K562 (cell line): Measurements from ENCODE around the gene RARRES1. TPM values are rescaled to one million over a fixed set of nuclear protein-coding genes. Genes with fewer than 3 reads are reported as not detected.

Source experiments
- ATAC-seq: fragments of 200-7000 bp; cut with Tn5 transposase; 3 replicates; pipeline ENCODE4 v1.9.1; 2020; ENCODE audit warnings: moderate library complexity
- BruUV-seq: library from RNA; stranded (reverse); fragments of 400-500 nt; replicated peaks from 2 replicates; lab custom pipeline; 2021; lab: Mats Ljungman, UMichigan
- CTCF ChIA-PET: fragments of 300-600 bp; formaldehyde crosslinking; extraction: SDS; loops from one replicate; lab custom pipeline; 2021; ENCODE audit warnings: low intra/inter-chr PET ratio; lab: Yijun Ruan, JAX
- POLR2A ChIA-PET: fragments of 300-600, 350-650 bp; sonication (Branson Sonifier 250); formaldehyde crosslinking; extraction: SDS; loops from one replicate; lab custom pipeline; 2021; ENCODE audit warnings: antibody characterized with exemption, inconsistent platforms; lab: Yijun Ruan, JAX
- DNase-seq, 4 experiments: peaks; one replicate each; pipeline versions ENCODE4 v3.0.0 to v3.0.0-alpha.2; 2011 to 2018; ENCODE audit warnings: low spot score in 3 of 4, mixed read lengths in 3 of 4; ENCODE audit errors: extremely low read depth in 1 of 4
- FAIRE-seq: peaks from 2 replicates; lab custom pipeline; 2011; peaks lifted over from hg19 to GRCh38; lab: Jason Lieb, UNC
- H2AFZ ChIP-seq: 2 replicates; pipeline ENCODE4 v1.6.0; 2011; ENCODE audit warnings: low read depth, low read length, control low read depth, inconsistent platforms
- H3K27ac ChIP-seq: fragments of 200-600 bp; 3 replicates; pipeline ENCODE4 v1.8.0; 2011; ENCODE audit warnings: low read depth, mild to moderate bottlenecking, control low read depth, inconsistent platforms, low read length, moderate library complexity, mixed read lengths; ENCODE audit errors: extremely low read depth
- H3K27me3 ChIP-seq, 2 experiments: fragments of 300-600 bp in 1 of 2; 2 replicates in 1 of 2; 3 replicates in 1 of 2; pipeline versions ENCODE4 v1.6.0 to v1.8.0; 2011; ENCODE audit warnings: inconsistent platforms in 2 of 2, low read length in 2 of 2, mild to moderate bottlenecking in 1 of 2, mixed read lengths in 1 of 2, moderate library complexity in 1 of 2; ENCODE audit not compliant: control insufficient read depth in 2 of 2, insufficient read depth in 2 of 2
- H3K36me3 ChIP-seq: fragments of 300-600 bp; 3 replicates; pipeline ENCODE4 v1.8.0; 2011; ENCODE audit warnings: mild to moderate bottlenecking, low read length, inconsistent platforms; ENCODE audit not compliant: control insufficient read depth, insufficient read depth
- H3K4me1 ChIP-seq, 2 experiments: fragments of 200-600 bp in 1 of 2; replicated peaks in 1 of 2; 2 replicates in 1 of 2; 3 replicates in 1 of 2; pipeline versions ENCODE4 v1.5.1 to v1.8.0; 2011; ENCODE audit warnings: inconsistent platforms in 2 of 2, low read length in 2 of 2, mild to moderate bottlenecking in 1 of 2, mixed read lengths in 1 of 2, moderate library complexity in 1 of 2; ENCODE audit not compliant: control insufficient read depth in 2 of 2, insufficient read depth in 2 of 2
- H3K4me2 ChIP-seq: 2 replicates; pipeline ENCODE4 v1.6.1; 2011; ENCODE audit warnings: low read length, control low read depth, inconsistent platforms, mixed read lengths; ENCODE audit not compliant: insufficient read depth
- H3K4me3 ChIP-seq: fragments of 200-600 bp; sonication (generic), shearing (Covaris generic); 2 replicates; pipeline ENCODE4 v1.5.1; 2016; ENCODE audit warnings: control low read depth, inconsistent platforms
- H3K79me2 ChIP-seq: fragments of 200-600 bp; 3 replicates; pipeline ENCODE4 v1.8.0; 2011; ENCODE audit warnings: low read length, inconsistent platforms; ENCODE audit not compliant: control insufficient read depth, insufficient read depth
- H3K9ac ChIP-seq, 2 experiments: 2 replicates each; pipeline versions ENCODE4 v1.6.0 to v1.6.1; 2011; ENCODE audit warnings: low read depth in 2 of 2, low read length in 2 of 2, control low read depth in 1 of 2, inconsistent platforms in 1 of 2, mild to moderate bottlenecking in 1 of 2, mixed read lengths in 1 of 2; ENCODE audit not compliant: insufficient read depth in 1 of 2
- H3K9me1 ChIP-seq: one replicate; pipeline ENCODE4 v1.6.0; 2011; ENCODE audit warnings: inconsistent platforms, mild to moderate bottlenecking, low read length, moderate library complexity; ENCODE audit not compliant: control insufficient read depth, insufficient read depth
- H3K9me3 ChIP-seq: replicated peaks from 2 replicates; pipeline ENCODE4 v1.5.1; 2011; ENCODE audit warnings: low read depth, low read length, inconsistent platforms; ENCODE audit not compliant: control insufficient read depth, insufficient read depth
- H4K20me1 ChIP-seq: replicated peaks from 2 replicates; pipeline ENCODE4 v1.6.1; 2011; ENCODE audit warnings: low read length, inconsistent platforms, mixed read lengths; ENCODE audit not compliant: control insufficient read depth, insufficient read depth
- HDGF ChIP-seq: fragments of 450-650 bp; IDR thresholded peaks from 2 replicates; pipeline ENCODE4 v1.6.1; 2016
- SRF ChIP-seq, 2 experiments: fragments of 250-450, 450-650 bp in 1 of 2; sonication (Bioruptor Pico) in 1 of 2; sonication (generic) in 1 of 2; formaldehyde crosslinking; IDR thresholded peaks; 2 replicates each; pipeline versions ENCODE4 v1.5.0 to v1.5.1; 2020 to 2022; ENCODE audit warnings: mild to moderate bottlenecking in 1 of 2, missing genetic modification reagents in 1 of 2
- ZC3H4 ChIP-seq: sonication (generic); formaldehyde crosslinking; IDR thresholded peaks from 2 replicates; pipeline ENCODE4 v1.9.0; 2021; ENCODE audit warnings: missing genetic modification reagents, borderline replicate concordance
- ZNF347 ChIP-seq: fragments of 450-650 bp; formaldehyde crosslinking; IDR thresholded peaks from 2 replicates; pipeline ENCODE4 v1.4.0; 2020; ENCODE audit warnings: low read depth, mild to moderate bottlenecking, moderate library complexity
- WGBS: fragments of 100-300 bp; shearing (Covaris generic); methylation state at CpG from one replicate; pipeline ENCODE4 v1.1.6; 2016; ENCODE audit warnings: low coverage, mixed read lengths; ENCODE audit not compliant: insufficient coverage; ENCODE audit errors: missing lambda C conversion rate; 5-methylcytosine and 5-hydroxymethylcytosine counted together
- in situ Hi-C: fragments of 300-500 bp; cut with MboI; formaldehyde crosslinking; loops from 4 replicates; pipeline ENCODE4 v1.15.0; 2018; ENCODE audit warnings: inconsistent platforms, mixed read lengths
- intact Hi-C: fragments of 100-400 bp; cut with micrococcal nuclease; formaldehyde crosslinking; loops from 2 replicates; pipeline ENCODE4 v1.14.2; 2022
- polyA plus RNA-seq, 8 experiments: library from polyadenylated mRNA; depleted of rRNA in 4 of 8; stranded (reverse) in 5 of 8; unstranded in 3 of 8; fragments of >200 nt; fragmentation: Nextera tagmentation in 2 of 8; fragmentation: Illumina TruSeq in 1 of 8; extraction: Ambion mirVana in 2 of 8; extraction: Trizol in 1 of 8; gene quantifications; 2 replicates each; pipeline versions ENCODE4 v1.2.1 to v1.2.3, GENCODE V29; 2011 to 2014; ENCODE audit warnings: inconsistent platforms in 1 of 8, missing spikeins in 1 of 8
- total RNA-seq, 7 experiments: library from RNA; depleted of rRNA in 6 of 7; stranded (reverse); fragments of >200 nt in 6 of 7; fragmentation: Illumina TruSeq in 2 of 7; extraction: Trizol in 2 of 7; gene quantifications; 2 replicates each; pipeline versions ENCODE4 v1.2.1 to v1.2.3, GENCODE V29; 2011 to 2021; ENCODE audit warnings: low replicate concordance in 1 of 7
- TF ChIP-seq, protein P1 (sequence below): fragments of 250-450 bp; sonication (Bioruptor Pico); IDR thresholded peaks from 2 replicates; pipeline ENCODE4 v1.5.0; 2020; ENCODE audit warnings: mild to moderate bottlenecking, borderline replicate concordance
- TF ChIP-seq, protein P2 (sequence below), 3 experiments: fragments of 200-800 bp in 1 of 3; fragments of 250-450 bp in 1 of 3; fragments of 450-650 bp in 1 of 3; sonication (Bioruptor Pico) in 1 of 3; sonication (Bioruptor generic) in 1 of 3; formaldehyde crosslinking in 1 of 3; IDR thresholded peaks; 2 replicates each; pipeline versions ENCODE4 v1.6.1 to v1.8.0; 2016 to 2022; ENCODE audit warnings: mild to moderate bottlenecking in 2 of 3, missing genetic modification characterization in 2 of 3, missing compliant biosample characterization in 1 of 3, moderate library complexity in 1 of 3
- TF ChIP-seq, protein P3 (sequence below): sonication (generic); formaldehyde crosslinking; IDR thresholded peaks from 2 replicates; pipeline ENCODE4 v1.8.1; 2023; ENCODE audit warnings: mild to moderate bottlenecking, missing genetic modification reagents

Gene RARRES1
- total and polyA plus RNA-seq, 9 of the 15 experiments (the other 6 are each of a cell fraction or from before 2014, with no cell fraction given): not detected

DNA sequence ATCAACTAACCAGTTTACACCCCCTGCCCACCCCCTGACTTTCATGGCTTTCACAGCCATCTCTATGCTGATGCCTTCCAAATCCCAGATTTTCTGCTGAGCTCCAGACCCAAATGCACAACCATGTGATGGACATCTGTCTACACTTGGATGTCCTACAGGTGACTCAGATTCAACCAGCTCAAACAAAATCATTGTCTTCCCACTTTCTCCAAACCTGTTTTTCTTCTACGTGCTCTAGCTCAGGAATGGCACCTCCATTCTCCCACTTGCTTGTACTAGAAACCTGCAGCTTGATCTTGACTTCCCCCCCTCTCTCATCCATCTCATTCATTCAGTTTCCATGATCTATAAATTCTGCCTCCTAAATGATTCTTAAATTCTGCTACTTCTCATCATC, 34.1 kb upstream of the RARRES1 start (continued):
- TF ChIP-seq, protein P1, sequence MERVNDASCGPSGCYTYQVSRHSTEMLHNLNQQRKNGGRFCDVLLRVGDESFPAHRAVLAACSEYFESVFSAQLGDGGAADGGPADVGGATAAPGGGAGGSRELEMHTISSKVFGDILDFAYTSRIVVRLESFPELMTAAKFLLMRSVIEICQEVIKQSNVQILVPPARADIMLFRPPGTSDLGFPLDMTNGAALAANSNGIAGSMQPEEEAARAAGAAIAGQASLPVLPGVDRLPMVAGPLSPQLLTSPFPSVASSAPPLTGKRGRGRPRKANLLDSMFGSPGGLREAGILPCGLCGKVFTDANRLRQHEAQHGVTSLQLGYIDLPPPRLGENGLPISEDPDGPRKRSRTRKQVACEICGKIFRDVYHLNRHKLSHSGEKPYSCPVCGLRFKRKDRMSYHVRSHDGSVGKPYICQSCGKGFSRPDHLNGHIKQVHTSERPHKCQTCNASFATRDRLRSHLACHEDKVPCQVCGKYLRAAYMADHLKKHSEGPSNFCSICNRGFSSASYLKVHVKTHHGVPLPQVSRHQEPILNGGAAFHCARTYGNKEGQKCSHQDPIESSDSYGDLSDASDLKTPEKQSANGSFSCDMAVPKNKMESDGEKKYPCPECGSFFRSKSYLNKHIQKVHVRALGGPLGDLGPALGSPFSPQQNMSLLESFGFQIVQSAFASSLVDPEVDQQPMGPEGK (CRISPR knock-in tag): no peak
- TF ChIP-seq, protein P2, sequence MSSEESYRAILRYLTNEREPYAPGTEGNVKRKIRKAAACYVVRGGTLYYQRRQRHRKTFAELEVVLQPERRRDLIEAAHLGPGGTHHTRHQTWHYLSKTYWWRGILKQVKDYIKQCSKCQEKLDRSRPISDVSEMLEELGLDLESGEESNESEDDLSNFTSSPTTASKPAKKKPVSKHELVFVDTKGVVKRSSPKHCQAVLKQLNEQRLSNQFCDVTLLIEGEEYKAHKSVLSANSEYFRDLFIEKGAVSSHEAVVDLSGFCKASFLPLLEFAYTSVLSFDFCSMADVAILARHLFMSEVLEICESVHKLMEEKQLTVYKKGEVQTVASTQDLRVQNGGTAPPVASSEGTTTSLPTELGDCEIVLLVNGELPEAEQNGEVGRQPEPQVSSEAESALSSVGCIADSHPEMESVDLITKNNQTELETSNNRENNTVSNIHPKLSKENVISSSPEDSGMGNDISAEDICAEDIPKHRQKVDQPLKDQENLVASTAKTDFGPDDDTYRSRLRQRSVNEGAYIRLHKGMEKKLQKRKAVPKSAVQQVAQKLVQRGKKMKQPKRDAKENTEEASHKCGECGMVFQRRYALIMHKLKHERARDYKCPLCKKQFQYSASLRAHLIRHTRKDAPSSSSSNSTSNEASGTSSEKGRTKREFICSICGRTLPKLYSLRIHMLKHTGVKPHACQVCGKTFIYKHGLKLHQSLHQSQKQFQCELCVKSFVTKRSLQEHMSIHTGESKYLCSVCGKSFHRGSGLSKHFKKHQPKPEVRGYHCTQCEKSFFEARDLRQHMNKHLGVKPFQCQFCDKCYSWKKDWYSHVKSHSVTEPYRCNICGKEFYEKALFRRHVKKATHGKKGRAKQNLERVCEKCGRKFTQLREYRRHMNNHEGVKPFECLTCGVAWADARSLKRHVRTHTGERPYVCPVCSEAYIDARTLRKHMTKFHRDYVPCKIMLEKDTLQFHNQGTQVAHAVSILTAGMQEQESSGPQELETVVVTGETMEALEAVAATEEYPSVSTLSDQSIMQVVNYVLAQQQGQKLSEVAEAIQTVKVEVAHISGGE (CRISPR knock-in tag; IDR thresholded peaks at IDR 0.05): no peak

DNA sequence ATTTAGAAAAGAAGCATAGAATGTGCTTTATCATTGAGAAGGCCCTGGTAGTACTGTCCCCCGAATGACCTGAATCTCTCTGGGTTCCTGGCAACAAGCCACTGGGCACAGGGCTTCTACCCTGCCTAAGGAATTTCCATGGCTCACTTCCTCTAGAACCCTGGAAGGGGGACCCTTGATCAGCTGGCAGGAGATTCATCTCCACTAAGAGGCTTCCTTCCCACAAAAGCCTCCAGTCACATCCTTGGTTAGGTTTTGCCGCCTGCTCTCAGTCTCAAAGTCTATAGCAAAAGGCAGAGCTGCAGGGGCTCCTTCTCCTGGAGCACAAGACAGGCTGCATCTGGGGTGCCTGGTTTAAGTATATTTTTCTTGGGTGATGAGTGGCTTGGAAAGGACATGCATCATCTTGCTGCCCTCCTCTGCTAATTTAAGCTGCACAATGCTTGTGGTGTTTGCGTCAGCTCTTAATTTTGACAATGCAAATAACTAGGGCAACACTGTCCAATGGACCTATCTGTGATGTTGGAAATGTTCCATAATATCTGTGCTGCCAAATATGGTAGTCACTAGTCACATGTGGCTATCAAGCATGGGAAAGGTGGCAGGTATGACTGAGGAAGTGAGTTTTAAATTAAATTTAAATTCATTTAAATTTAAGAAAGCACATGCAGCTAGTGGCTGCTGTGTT, 33.4 kb upstream of the RARRES1 start:
- 89% methylated on average over 3 of the region's 3 CpGs for WGBS
- in situ Hi-C loops: no loop called here

More for the DNA sequence above, 33.4 kb upstream of the RARRES1 start:
- Histone ChIP-seq H3K27ac (no peak overlapping the region), H3K9me1 (no peaks in the 10 kb centered on the region), H3K4me1 (peaks cover 3 to 23% of the 10 kb centered on the region in 2 experiments; a peak in 3 of 5 replicates), H4K20me1 (no peaks in the 10 kb centered on the region), H3K79me2 (no peaks in the 10 kb centered on the region), H2AFZ (no peak overlapping the region), H3K4me2 (no peak overlapping the region), H3K4me3 (no peak overlapping the region), H3K9ac (no peak overlapping the region), H3K36me3 (no peaks in the 10 kb centered on the region), H3K27me3 (no peaks in the 10 kb centered on the region), H3K9me3 (no peaks in the 10 kb centered on the region)
- intact Hi-C loops: no loop called here
- CTCF ChIA-PET: no interaction called here
- POLR2A ChIA-PET: interaction anchor here (1.4 kb wide), 2 partner anchors 12 to 23 kb away, joined by 3 read pairs; no protein-coding TSS in a partner anchor
- DNase-seq (no peak), FAIRE-seq (no peak), ATAC-seq (no peak)
- TF ChIP-seq, protein P3, sequence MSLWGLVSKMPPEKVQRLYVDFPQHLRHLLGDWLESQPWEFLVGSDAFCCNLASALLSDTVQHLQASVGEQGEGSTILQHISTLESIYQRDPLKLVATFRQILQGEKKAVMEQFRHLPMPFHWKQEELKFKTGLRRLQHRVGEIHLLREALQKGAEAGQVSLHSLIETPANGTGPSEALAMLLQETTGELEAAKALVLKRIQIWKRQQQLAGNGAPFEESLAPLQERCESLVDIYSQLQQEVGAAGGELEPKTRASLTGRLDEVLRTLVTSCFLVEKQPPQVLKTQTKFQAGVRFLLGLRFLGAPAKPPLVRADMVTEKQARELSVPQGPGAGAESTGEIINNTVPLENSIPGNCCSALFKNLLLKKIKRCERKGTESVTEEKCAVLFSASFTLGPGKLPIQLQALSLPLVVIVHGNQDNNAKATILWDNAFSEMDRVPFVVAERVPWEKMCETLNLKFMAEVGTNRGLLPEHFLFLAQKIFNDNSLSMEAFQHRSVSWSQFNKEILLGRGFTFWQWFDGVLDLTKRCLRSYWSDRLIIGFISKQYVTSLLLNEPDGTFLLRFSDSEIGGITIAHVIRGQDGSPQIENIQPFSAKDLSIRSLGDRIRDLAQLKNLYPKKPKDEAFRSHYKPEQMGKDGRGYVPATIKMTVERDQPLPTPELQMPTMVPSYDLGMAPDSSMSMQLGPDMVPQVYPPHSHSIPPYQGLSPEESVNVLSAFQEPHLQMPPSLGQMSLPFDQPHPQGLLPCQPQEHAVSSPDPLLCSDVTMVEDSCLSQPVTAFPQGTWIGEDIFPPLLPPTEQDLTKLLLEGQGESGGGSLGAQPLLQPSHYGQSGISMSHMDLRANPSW (CRISPR knock-in tag): no peak
- TF ChIP-seq SRF (CRISPR knock-in tag; IDR thresholded peaks at IDR 0.05): peak in 1 of 2 experiments; percentile 52; a peak in 1 of 4 replicates
- no peak for TF ChIP-seq ZC3H4 (CRISPR knock-in tag)
- no peak for TF ChIP-seq HDGF
- no peak for TF ChIP-seq ZNF347 (CRISPR knock-in tag)
- no TSS peak for BruUV-seq
